Posterior cingulate gyrus (tissue), 11 donors: Measurements from ENCODE around the gene UPK2.

ENCODE experiments used
- DNase-seq, 10 donors: peaks; one replicate each; pipeline versions ENCODE4 v3.0.0 to v3.0.0-alpha.2; 2020 to 2021; ENCODE audit warnings: mixed read lengths in 3 of 10
- intact Hi-C: fragments of 100-400 bp; cut with DNase I; formaldehyde crosslinking; loops from one replicate; pipeline ENCODE4 v1.15.1; 2023

Gene UPK2

GRCh38 chr11:118916842-118917388 lies 39.2 kb upstream of the UPK2 start:
- intact Hi-C loops = no loop called here
- peak in 1 of 10 donors; percentile 57 for DNase-seq

DNA sequence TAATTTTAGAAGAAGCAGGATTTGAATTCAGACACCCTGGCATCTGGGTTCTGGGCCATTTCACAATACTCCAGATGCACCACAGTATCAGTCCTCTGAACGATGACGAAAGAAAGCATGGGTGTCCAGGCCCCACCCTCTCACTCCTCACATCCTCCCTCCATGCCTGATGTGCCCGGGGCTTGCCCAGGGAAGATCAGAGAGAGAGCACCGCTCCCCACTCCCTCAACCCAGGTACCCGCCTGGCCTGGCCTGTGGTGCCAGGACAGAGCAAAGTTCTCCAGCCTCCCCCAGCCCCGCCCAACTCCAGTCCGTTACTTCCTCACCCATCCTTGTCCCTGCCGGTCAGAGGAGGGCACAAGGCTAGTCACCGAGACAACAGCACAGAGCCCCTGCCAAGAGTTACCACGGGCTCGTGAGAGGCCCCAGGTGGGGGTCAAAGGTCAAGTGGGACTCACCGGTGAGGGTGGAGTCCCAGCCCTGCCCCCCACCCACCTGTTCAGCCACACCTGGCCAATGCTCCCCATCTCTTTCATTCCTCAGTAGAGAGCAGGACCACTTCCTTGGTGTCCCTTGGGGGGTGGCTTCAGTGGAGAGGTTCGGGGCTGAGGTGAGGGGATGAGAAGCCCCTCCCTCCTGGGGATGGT lies 38.5 kb upstream of the UPK2 start:
- intact Hi-C loops = no loop called here
- DNase-seq = peak in 1 of 10 donors; percentile 85

GRCh38 chr11:118918128-118918685 lies 37.9 kb upstream of the UPK2 start:
- intact Hi-C loops = no loop called here
- peak in 1 of 10 donors; percentile 80 for DNase-seq

DNA sequence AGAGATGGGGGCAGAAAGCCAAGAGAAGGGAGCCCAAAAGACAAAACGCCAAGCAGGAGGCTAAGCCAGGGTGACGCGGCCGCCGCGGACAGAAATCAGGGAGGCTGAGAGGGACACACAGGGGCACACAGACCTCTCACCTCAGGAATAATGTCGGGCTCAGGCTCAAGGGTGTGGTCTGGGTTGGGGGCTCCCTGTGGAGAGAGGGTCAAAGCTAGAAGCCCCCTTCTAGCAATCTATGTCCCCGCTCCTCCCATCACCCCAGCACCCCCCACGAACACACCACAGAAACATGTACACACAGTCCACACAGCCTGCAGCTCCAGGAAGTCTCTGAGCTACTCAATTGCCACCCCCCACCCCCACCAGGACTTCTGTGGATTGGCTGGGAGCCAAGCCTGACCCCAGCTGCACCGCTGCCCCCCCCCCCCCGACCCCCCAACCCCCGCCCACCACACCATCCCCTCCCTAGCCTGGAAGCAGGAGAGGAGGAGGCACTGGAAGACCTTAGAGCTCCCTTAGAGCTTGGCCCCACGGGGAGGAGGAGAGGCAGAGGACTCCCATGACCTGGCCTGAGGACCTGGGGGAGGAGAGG lies 37.3 kb upstream of the UPK2 start:
- DNase-seq = peak in 2 of 10 donors; percentile 57 to 69
- intact Hi-C loops = no loop called here

DNA sequence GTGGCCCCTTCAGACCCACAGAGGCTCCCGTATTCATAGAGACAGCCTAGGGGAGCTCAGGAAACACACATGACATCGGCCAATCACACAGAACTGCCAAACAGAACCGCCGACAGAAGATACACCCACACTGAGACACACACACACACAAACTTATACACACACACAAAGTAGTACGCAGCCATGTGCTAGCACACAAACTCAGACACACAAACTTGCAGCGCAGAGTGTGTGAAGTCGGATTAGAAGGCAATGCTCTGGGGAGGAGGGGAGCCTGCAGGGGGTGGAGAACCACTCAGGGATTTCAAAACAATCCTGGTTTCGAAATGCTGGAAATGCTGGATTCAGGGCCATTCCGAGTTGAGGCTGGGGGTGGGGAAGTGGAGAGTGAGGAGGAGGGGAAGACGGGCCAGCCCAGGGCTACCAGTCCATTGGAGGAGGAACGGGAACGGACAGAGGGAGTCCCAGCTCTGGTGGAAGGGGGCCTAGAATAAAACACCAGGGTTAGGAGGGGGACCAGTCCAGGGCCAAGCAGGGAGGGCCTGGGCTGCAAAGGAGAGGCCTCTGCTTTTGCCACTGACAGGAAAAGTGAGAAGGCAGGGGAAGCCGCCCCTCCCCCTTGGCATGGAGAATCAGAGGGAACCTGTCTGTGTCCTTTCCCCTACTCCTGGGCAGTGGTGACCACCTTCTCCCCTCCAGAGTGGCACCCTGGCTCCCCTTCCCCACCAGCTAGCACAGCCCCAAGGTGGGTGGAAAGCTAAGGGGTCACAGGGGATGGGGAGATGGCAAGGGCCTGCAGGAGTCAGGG lies 34.8 kb upstream of the UPK2 start:
- intact Hi-C loops = no loop called here
- DNase-seq = peak in 2 of 10 donors; percentile 51 to 71

DNA sequence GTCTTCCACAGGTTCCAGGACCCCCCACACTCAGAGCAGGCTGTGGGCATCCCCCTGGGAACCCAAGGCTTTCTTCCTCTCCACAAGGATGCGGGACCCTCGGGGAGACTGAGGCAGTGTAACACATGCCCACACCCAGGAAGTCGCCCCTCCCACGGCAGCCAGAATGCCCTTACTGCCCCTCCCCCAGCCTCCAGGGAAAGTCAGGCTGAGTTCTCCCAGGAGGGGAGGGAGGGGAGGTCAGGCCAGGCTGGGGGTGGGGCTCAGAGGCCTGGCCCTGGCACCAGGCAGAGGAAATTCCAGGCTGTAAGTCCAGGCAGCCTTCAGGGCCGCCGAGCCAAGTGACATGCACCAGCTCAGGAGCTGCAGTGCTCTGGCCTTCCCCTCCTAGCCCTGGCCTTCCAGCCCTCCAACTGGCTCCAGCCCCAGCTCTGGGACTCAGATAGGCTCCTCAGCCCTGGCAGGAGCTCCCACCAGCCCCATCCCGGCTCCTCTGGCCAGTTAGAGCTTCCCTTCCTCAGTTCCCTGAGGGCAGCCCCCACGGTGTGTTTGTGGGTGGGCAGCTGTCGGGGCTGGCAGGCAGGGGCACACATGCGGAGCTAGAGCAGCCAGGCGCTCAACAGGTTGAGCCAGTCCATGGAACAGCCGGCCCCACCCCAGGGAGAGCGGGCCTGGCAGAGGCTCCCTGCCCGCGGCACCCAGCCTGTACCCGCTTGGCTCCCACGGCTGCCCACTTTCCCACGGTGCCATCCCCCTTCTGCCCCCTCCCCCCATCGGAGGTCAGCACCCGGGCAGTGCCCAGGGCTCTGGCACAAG lies 34.0 kb upstream of the UPK2 start:
- DNase-seq = peak in 4 of 10 donors; percentile 66 to 90 (median 86)
- intact Hi-C loops = no loop called here

- peak in 3 of 10 donors; percentile 55 to 81 (median 57) for DNase-seq
- intact Hi-C loops = no loop called here
Observed at GRCh38 chr11:118922745-118923627, 33.1 kb upstream of the UPK2 start.

GRCh38 chr11:118923721-118924587 lies 32.1 kb upstream of the UPK2 start:
- peak in 2 of 10 donors; percentile 39 to 55 for DNase-seq
- intact Hi-C loops = no loop called here

- DNase-seq = peak in 5 of 10 donors; percentile 60 to 92 (median 86)
- intact Hi-C loops = loop anchor here (5.0 kb wide), 1 partner anchor 133 kb away; the partner anchor contains the start of gene DDX6
Observed at GRCh38 chr11:118924591-118925585, 31.2 kb upstream of the UPK2 start.

DNA sequence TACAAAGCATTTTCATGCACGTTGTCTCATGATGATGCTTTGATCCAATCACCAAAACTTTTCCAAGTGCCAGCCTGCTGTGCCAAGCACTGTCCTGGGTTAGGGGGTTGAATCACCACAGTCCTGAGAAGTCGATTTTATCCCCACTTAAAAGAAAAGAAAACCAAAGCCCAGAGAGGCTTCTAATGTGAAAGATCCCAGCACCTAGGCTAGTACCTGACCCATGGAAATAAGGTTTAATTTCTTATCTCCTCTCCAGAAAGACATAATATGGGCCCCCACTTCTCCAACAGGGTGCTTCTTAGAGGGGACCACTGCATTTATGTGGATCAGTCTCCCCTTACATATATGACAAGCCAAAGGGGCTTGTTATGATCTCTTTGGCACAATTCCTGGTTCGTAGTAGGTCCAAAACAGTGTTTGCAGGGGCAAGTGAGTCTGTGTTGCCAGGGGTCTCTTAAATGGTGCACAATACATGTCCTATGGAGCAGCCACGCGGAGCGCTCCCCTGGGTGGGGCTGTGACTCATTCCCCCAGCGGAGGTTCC lies 28.5 kb upstream of the UPK2 start:
- intact Hi-C loops = loop anchor here (1.0 to 5.0 kb wide), 2 partner anchors 18 to 135 kb away; partner anchors contain the start of gene DDX6
- peak in 1 of 10 donors; percentile 2 for DNase-seq

DNA sequence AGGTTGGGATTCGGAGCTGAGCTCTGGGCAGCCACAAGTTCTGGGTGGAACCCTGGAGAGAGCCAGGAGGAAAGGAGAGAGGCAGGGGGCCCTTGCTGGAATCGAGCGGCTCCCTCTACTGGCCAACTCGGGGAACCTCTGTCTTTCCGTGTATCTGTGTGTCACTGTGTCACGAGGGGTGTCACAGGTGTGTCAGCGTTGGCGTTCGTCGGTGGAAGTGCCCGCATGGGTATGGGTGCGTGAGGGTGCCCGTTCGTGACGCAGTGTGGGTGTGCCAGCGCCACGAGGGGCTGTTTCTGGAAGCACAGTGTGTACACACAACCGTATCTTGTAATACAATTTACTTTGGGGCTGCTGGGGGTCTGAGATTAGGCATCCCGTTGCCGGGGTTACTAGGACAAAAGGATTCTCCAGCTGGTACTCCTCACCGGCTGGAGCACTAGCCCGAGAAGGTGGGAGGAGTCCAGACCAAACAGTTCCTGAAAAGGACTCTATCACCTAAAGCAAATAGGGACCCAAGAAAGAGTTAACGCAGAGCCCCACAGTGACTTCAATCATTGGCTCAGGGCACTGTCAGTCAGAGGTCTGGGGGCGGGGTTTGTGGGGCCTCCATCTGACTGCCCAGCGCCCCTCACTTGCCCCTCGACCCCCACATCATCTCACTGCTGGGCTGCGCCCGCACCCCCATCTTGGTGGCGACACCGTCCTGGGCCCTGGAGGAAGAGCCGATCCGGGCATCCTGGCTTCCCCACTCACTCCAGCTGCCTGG lies 27.8 kb upstream of the UPK2 start:
- intact Hi-C loops = loop anchor here (1.0 to 5.0 kb wide), 2 partner anchors 19 to 136 kb away; partner anchors contain the start of gene DDX6
- peak; percentile 82 to 98 (median 92) for DNase-seq

DNA sequence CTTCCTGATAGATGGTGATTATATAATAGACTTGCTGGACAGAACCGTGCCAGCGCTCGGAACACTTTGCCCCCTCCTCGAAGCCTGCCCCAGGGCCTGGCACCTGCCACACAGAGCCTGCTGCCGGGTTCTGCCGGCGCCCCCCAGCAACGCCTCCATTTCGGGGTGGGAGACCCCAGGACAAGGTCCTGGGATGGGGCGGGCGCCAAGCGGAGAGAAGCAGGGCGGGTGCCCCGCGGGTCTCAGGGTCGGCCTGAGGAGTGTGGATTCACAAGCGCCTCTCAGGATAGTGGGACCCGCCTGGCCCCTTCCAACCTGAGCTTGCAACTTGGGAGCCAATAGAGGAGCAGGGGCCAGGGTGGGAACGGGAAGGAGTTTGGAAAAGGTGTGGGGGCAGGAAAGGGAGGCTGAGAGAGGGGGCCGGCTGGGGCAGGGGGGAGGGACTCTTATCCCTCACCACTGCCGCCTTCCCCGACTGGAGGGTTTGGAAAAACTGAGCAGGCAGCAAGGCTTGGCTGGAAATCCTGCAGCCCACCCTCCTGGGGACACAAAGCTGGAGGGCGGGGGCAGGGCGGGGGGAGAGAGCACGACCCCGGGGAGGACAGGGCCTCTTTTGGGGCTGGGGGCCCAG lies 27.1 kb upstream of the UPK2 start:
- peak in 2 of 10 donors; percentile 34 to 59 for DNase-seq
- intact Hi-C loops = loop anchor here (1.0 to 5.0 kb wide), 2 partner anchors 20 to 137 kb away; partner anchors contain the start of gene DDX6

- peak; percentile 63 to 96 (median 82) for DNase-seq
- intact Hi-C loops = loop anchor here (5.0 kb wide), 1 partner anchor 137 kb away; the partner anchor contains the start of gene DDX6
Observed at GRCh38 chr11:118929501-118930093, 26.5 kb upstream of the UPK2 start.

DNA sequence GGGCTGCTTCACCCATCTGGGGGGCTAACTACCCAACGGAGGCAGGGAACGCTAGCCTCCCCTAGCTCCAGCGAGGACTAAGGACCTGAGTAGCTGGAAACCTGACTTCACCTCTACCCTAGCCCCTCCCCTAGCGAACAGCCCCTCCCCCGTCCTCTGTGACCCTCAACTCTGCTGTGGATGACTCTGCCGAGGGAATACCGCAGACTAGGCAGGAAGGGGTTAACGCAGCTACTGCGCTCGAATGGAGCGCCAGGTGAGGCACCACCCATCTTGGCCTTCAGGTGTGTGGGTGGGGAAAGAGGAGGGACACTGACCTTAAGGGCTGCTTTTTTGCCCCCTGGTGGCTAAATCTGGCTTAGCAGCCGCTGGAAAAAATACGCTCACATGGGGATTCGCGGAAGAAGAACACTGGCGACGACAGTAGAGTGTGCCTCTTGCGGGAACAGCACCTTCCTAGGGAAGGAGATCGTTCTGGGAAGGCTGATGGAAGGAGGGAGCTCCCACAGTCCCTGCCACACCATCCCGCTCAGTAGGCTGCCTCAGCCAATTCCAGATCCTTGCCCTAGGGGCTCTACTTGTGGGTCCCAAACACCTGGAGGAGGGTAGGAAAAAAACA lies 25.9 kb upstream of the UPK2 start:
- intact Hi-C loops = no loop called here
- peak; percentile 66 to 97 (median 84) for DNase-seq
